ENCODE measurements around the gene SNU13.
"Not testable (repeated sequence)": the region's sequence is repeated elsewhere in the genome, so short reads cannot be mapped to it uniquely, and the experiment has no call there.

SNU13 gene

GRCh38 chr22:41638748-41639147 is 49.9 kb downstream of the SNU13 start:
- no peak for DNase-seq (ENCODE audit: low spot score)

GRCh38 chr22:41638124-41638523 is 50.5 kb downstream of the SNU13 start:
- DNase-seq (ENCODE audit: low spot score) = no peak

GRCh38 chr22:41637623-41638022 is 51.0 kb downstream of the SNU13 start:
- DNase-seq (ENCODE audit: low spot score) = not testable (repeated sequence)

- DNase-seq (ENCODE audit: low spot score) = no peak
These were observed 52.2 kb downstream of the SNU13 start for GRCh38 chr22:41636467-41636866.

- not testable (repeated sequence) for DNase-seq (ENCODE audit: low spot score)
These were observed 54.1 kb downstream of the SNU13 start for GRCh38 chr22:41634610-41635009.

GRCh38 chr22:41631615-41632014 is 57.1 kb downstream of the SNU13 start:
- not testable (repeated sequence) for DNase-seq (ENCODE audit: low spot score)

- DNase-seq (ENCODE audit: low spot score) = not testable (repeated sequence)
These were observed 57.6 kb downstream of the SNU13 start for GRCh38 chr22:41631115-41631514.

- DNase-seq (ENCODE audit: low spot score) = no peak
These were observed 63.1 kb downstream of the SNU13 start for GRCh38 chr22:41625577-41625976.
